ENCODE results near the gene TTC21B.
"Not testable (repeated sequence)": the region's sequence is repeated elsewhere in the genome, so short reads cannot be mapped to it uniquely, and the experiment has no call there.

The TTC21B gene

DNA sequence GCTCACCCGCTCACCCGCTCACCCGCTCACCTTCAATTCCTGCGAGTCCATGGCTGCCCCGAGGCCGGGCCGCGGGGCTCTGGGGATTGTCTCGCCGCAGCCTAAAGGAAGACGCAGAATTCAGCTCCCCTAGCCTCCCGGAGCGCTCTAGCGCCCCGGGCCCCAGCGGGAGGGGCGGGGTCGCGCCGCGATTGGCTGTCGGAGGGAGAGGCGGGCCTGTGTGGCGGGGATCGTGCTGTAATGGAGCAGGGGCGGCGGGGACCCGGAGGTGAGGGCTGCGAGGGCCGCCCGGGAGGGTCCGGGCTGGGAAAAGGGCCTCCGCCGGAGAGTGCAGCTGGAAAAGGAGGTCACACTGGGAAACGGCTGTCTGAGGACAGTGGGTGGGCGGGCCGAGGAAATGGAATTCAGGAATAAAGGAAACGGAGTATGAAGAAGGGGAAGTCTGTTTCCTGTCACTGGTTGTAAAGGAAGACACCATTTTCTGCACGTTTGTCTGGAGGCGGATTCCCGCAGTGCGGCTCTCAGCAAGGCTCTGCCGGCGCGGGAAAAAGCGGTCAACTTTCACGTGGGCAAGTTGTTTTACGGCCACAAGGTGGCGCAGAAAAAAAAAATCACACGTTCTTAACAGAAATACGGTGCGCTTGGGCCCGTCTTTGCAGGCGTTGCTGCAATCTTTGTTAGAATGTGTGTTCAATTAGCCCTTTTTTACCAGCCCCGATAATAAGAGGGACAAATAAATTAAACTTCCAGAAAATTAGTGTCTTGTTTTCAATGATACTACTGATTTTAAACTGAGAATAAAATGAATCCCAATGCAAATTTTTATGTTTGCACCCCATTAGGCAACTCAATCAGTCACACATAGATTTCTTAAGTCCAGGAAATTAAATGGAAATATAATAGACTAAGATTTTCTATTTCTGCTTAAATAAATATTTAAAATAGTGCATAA is at the start of gene TTC21B:
Gene TTC21B (minus strand): TSS at position 122 of the 952 bp plus-strand sequence. CDS start 71 bp downstream, at position 51.
- DNase-seq, result peak; percentile 88

DNA sequence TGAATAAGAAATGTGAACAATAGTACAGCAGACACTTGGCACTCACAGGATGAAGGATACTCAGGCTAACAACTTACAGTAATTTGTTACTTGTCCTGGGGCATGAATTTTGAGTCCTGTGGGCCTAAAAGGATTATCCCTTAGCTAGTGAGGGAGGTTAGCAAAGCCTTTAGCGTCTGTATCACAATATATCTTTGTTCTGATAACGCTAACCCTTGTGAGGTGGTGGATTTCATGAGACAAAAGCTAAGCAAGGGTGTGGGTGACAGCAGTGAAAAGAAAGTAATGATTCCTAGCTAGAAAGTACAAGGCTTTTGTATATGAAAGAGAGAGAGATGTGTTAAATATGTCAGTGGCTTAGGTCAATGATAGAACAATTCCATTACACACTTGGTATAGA is 46.8 kb upstream of the TTC21B start:
- DNase-seq, result no peak

DNA sequence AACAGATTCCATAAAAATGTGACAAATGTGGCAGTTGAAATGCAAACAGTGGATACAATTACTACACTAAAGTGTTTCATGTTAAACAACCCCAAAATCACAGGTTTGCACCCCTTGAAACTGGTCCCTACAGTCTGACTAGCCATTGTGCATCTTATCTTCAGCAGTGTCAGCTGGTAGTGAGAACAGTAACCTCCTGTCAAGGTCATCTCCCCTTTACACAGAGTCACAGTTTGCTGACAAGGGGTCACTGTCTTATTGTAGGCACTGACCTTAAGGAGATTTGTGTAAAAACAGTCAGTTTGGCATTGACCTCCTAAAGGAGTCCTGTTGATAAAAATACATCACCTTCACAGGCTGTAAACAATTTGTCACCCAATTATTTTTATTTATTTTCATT is 37.3 kb upstream of the TTC21B start:
- no peak for DNase-seq

DNA sequence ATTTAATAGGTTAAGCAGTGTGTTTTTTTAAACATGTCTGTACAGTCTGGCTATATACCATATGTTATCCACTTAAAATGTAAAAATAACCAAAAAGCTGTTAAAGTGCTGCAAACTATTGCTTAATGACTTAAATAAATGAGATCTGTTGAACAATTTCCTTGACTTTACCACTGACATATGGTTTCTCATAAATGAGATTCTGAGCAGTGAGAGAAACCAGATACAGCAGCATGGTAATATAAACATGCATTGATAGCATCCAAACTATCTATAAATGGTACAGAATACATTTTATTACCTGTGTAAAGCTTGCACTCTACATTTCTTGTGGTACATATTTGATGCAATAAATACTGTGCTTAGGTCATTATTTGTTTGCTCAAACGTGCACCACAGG is 36.3 kb upstream of the TTC21B start:
- no peak for DNase-seq

DNA sequence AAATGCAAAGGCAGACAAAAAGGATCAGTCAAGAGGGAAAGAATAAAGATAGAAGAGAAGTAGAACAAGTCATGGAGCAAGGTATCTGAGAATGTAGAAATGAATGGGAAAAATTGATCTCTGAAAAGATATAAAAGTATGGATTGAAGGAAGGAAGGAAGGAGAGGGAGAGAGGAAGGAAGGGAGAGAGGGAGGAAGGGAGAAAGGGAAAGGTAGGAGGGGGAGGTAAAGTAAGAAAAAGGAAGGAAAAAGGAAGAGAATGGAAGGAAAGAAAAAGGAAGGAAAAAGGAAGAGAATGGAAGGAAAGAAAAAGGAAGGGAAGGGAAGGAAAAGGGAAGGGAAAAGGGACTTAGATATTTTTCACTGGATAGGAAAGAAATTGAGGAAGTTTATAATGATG is 31.5 kb upstream of the TTC21B start:
- DNase-seq, result no peak

DNA sequence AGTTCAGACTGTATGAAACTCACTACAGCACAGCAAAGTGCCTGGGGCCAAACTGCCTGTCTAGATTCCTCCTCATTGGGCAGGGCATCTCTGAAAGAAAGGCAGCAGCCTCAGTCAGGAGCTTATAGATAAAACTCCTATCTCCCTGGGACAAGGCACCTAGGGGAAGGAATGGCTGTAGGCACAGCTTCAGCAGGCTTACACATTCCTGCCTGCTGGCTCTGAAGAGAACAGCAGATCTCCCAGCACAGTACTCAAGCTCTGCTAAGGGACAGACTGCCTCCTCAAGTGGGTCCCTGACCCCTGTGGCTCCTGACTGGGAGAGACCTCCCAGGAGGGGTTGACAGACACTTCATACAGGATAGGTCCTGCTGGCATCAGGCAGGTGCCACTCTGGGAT is 18.6 kb upstream of the TTC21B start:
- not testable (repeated sequence) for DNase-seq

DNA sequence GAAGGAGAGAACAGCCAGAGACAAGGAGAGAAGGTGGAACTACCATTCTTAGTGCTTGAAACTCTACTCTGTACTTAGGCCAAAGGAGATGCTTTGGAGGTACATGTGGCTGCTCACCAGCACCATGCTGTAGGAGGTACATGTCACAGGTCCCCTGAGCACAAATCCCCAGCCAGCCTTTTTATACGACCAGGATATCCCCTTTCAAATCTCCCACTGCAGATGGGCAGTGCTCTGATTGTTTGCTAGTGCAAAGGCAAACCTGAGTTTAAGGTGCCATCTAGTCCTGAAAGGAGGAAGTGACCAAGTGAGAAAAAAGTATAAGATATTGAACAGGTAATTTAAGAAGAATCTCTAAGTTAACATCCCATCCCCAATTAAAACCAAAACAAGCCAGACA is 17.1 kb upstream of the TTC21B start:
- no peak for DNase-seq

DNA sequence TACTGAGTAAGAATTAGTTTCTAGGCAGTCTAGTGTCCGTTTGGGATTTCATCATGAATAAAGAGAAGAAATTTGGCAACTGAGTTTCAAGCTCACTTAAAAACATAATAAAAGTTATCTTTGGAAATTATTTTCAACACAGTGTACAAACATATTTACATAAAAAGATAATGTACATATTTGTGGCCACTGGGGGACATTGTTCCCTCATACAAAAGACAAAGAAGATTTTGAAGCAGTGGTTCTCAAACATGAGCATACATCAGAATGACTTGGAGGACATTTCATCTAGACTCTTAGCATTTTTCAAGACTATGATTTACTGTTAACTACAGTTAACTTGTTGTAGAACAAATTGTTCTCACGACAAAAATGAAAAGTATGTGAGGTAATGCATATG is 15.7 kb upstream of the TTC21B start:
- DNase-seq, result no peak

DNA sequence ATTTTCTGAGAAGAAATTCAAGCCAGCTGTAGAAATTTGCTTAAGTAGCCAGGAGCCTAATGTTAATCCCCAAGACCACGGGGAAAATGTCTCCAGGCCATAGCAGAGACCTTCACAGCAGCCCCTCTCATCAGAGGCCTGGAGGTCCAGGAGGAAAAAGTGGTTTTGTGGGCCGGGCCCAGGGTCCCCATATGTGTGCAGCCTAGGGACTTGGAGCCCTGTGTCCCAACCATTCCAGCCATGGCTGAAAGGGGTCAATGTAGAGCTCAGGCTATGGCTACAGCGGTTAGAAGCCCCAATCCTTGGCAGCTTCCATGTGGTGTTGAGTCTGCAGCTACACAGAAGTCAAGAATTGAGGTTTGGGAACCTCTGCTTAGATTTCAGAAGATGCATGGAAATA is 14.2 kb upstream of the TTC21B start:
- DNase-seq, result no peak

DNA sequence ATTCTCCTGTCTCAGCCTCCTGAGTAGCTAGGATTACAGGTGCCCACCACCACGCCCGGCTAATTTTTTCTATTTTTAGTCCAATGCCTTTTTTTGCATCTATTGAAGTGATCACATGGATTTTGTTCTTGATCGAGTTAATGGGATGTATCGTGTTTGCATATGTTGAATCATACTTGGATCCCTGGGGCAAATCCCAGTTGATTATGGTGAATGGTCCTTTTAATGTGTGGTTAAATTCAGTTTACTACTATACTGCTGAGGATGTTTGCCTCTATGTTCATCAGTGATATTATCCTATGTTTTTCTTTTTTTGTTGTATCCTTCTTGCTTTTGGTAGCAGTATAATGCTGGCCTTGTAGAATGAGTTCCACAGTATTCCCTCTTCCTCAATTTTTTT is 8.2 kb upstream of the TTC21B start:
- DNase-seq, result no peak

DNA sequence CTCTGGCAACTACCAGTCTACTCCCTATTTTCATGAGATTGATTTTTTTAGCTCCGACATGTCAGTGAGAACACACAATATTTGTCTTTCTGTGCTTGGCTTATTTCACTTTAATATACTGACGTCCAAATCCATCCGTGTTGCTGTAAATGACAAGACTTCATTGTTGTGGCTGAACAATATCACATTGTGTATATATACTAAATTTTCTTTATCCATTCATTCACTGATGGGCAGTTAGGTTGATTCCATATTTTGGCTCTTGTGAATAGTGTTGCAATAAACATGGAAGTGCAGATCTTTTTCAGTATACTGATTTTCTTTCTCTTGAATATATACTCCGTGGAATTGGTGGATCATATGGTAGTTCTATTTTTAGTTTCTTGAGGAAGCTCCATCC is 5.8 kb upstream of the TTC21B start:
- DNase-seq, result no peak

DNA sequence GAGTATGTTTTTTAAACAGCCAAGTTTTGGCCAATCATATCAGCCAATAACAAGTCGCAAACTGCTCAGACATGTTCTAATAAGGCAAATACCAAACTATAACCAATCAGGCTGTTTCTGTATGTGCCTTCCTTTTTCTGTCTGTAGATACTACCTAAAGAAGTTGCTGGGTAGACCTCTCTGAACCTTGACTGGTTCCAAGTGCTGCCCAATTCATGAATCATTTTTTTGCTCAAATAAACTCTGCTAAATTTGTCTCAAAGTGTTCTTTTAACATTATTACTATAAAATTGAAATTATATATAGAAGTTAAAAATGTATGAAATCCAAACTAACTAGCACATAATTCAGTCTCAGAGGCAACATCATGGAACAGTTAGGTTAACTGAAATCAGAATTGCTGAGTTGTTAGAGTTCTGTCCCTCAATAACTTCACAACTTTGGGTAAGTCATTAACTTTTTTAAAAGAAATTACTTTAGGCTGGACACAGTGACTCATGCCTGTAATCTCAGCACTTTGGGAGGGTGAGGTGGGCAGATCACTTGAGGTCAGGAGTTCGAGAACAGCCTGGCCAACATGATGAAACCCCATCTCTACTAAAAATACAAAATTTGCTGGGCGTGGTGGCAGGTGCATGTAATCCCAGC is 4.9 kb upstream of the TTC21B start:
- DNase-seq, result no peak

DNA sequence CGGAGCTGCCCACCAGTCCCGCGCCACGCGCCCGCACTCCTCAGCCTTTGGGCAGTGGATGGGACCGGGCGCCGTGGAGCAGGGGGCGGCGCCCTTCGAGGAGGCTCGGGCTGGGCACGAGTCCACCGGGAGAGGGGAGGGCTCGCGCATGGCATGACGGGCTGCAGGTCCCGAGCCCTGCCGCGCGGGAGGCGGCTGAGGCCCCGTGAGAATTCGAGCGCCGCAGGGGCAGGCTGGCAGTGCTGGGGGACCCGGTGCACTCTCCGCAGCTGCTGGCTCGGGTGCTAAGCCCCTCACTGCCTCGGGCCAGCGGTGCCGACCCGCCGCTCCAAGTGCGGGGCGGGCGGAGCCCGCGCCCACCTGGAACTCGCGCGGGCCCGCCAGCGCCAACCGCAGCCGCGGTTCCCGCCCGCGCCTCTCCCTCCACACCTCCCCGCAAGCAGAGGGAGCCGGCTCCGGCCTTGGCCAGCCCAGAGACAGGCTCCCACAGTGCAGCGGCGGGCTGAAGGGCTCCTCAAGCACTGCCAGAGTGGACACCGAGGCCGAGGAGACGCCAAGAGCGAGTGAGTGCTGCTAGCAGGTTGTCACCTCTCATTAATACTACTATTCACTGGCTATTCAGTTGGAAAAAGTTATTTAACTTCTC is 3.6 kb upstream of the TTC21B start:
- no peak for DNase-seq

DNA sequence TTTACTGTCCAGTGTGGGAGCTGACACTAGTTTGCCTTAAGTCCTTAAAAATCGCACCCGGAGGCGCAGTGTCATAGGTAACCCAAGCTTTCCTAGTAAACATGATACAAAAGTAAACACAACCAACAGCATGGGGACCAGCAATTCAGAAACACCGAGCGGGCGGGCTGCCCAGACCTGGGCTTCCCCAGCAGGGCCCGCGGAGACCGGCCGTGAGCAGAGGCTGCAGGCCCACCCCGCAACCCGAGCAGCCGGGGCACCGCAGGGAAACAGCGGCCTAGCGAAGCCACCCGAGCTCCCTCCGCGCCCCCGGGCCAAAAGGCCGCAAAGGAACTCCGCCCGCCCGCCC is 296 bp downstream of the TTC21B start:
- DNase-seq, result no peak

DNA sequence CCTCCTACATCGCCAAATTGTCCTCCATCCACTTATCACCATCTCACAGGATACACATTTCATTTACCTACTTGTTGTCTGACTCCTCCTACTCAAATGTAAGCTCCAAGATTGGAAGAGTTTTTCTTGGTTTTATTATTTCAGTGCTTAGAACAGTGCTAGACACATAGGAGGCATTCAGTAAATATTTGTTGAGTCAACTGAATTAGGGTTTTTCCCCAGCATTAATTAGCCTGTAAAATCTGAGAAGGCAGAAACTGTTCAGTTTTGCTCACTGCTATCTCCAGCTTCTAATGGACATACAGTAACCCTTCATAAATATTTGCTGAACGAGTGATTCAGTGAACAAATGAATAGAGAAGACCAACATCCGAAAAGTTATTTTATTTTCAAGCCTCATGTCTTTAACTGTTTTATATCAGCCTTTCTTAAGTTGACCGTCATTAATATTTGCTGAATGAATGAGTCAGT is 800 bp downstream of the TTC21B start:
- DNase-seq, result no peak

DNA sequence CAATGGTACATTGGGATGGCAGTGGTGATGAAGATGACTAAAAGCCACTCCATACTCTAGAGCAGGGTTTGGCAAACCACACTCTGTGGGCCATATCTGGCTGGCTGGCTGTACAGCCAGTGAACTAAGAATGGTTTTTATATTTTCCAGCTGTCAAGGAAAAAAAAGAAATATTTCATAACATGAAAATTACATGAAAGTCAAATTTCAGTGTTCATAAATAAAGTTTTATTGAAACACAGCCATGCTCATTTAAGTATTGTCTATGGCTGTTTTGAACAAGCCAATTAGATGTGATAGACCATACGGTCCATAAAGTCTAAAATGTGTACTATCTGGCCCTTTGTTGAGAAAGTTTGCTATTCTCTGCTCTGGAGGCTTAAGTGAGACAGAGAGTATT is 1.5 kb downstream of the TTC21B start:
- DNase-seq, result no peak

DNA sequence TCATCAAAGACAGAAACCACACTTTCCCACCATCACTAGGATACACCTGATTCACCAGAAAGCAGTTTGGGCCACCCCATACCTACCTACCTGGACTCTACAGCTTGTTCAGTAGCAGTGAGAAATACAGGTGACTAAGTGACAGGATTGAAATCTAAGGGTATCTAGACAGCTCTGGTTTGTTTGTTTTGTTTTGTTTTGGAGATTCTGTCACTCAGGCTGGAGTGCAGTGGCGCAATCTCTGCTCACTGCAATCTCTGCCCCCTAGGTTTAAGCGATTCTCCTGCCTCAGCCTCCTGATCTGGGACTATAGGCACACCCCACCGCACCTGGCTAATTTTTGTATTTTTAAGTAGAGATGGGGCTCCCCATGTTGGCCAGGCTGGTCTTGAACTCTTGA is 3.1 kb downstream of the TTC21B start:
- DNase-seq, result no peak

DNA sequence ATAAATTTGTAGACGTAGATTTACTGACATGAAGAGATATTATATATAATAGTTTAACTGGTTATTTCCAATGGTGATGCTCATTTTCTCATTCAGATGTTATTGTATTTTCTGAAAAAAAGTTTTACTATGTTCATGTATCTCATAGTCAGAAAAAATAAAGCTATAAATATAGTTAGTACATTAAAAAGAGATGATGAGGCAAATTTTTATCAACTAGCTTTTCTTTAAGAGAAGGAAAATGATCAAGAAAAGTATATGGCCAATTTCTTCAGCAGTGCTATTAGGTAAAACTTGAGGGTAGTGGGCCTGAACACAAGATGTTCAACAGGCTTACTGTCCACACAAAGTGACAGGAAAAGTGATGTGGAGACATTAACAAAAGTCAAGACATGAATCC is 11.7 kb downstream of the TTC21B start:
- DNase-seq, result no peak

DNA sequence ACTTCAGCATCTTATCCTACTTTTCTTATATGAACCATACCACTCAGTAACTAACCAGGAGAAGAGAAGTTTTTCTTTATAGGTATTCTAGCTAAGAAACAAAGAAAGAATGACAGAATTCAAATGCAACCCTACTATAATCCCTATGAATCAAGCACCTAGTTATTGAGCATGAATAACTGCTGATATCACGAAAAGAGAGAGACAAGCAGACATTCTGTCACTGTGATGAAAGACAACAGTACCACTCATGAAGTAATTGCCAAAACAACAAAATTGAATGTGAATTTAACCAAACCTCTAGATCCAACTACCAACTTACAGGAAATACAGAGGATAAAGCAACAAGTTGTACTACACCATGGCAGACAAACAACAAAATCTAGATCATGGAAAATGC is 15.3 kb downstream of the TTC21B start:
- DNase-seq, result no peak

DNA sequence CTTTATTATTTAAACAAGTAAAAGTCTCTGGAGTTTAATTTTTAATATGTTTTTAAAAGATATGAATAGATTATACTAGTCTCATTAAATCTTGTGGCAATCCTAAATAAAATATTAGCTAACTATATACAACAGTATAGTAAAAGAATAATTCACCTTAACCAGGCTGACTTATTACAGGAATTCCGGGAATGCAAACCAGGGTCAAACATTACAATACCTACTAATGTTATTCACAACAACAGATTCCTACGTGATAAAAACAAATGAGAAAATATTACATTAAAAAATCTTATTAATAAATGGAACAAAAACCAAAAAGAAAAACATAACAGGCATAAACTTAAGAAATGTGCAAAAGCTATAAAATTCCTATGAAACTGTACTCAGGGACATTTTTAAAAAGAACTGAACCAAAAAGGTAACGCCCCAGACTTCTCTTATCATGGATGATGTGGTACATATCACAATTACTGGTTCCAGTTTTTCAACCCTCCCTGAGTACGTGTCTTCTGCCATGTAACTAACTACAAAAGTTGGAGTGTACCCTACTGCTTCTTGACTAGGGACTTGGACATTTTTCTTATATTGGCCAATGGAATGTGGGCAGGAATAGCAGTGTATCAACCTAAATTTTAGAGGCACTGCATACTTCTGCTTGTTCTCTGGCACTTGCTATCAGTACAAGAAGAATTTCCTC is 20.2 kb downstream of the TTC21B start:
- DNase-seq, result no peak

DNA sequence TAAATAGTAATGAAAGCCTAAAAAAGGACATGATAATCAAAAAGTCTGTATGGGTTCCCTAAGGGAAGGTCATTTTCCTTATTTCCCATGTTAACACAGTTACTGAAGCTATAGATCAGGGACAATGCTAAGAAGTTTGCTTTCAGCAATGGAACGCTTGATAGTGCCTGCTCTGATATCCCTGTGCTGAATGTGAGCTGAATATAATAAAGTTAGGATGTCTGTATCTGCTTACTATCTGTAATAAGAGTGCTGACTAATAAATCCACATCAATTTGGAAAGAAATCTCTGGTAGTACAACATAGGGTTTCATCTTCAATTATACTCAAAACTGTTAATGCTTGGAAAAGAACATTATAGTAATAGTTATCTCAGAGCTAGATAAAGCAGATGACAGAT is 25.8 kb downstream of the TTC21B start:
- no peak for DNase-seq

DNA sequence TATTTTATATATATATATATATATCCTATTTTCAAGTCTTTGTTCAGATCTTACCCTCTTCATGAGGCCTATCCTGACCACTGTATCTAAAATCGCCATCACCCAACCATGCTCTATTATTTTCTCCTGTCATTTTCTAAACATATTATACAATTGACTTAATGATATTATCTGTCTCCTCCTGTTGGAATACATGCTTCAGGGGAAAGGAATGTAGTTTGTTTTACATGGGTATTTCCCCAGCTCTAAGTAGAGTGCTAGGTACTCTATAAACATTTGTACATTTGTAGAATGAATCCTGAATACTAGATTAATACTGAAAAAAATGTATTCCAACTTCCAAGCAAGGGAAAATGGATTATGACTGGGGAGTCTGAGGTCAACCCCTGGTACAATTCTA is 26.2 kb downstream of the TTC21B start:
- no peak for DNase-seq

DNA sequence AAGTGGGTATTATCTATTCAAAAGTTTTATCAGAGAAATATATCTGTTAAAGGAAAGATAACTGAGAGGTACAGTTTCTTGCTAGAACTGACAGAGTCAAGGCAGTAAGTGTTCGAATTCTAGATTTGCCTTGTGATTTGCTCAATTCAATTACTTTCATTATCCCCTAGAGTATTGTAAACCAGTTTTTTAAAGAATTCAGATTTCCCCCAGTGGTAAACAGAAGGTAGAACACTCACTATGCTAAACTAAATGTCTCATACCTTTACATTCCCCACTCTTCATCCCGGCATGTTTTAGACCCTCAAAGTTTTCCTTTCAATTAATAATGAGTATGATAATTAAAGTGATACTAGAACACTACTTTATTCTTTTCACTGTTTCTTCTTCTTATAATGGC is 28.6 kb downstream of the TTC21B start:
- DNase-seq, result no peak
